ENCODE data around the gene TJP1.

DNA sequence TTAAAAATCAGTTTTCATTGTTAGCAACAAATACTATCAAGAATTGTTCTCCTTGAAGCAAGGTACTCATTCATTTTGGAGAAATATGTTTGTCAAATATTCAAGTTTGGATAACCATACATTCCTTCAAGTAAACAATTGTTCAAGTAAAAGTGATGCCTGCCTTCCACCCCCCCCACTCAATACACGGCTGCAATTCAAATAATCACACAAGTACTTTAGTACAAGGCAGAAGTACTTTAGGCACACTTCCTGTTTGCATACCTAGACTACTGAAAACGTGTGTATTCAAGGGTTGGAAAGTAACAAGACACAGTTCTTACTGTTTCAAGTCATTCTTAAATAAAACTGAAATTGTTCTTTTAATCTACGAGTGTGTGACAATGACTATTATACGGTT, 45.4 kb downstream of the TJP1 start:
- TF ChIP-seq CEBPB (IDR thresholded peaks at IDR 0.05; ENCODE audit: low read depth, low read length): no peak
- TF ChIP-seq, protein P1, sequence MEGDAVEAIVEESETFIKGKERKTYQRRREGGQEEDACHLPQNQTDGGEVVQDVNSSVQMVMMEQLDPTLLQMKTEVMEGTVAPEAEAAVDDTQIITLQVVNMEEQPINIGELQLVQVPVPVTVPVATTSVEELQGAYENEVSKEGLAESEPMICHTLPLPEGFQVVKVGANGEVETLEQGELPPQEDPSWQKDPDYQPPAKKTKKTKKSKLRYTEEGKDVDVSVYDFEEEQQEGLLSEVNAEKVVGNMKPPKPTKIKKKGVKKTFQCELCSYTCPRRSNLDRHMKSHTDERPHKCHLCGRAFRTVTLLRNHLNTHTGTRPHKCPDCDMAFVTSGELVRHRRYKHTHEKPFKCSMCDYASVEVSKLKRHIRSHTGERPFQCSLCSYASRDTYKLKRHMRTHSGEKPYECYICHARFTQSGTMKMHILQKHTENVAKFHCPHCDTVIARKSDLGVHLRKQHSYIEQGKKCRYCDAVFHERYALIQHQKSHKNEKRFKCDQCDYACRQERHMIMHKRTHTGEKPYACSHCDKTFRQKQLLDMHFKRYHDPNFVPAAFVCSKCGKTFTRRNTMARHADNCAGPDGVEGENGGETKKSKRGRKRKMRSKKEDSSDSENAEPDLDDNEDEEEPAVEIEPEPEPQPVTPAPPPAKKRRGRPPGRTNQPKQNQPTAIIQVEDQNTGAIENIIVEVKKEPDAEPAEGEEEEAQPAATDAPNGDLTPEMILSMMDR (IDR thresholded peaks at IDR 0.05; ENCODE audit: control extremely low read depth in 1 of 3, insufficient read depth in 1 of 3, low read depth in 1 of 3, low read length in 3 of 3): no peak
